H1 (cell line): ENCODE measurements around the gene IL26.

Source experiments
- CHD1 ChIP-seq: IDR thresholded peaks from 2 replicates; pipeline ENCODE4 v1.6.1; 2012; ENCODE audit warnings: low read depth, low read length, improper control_type of control experiment
- CHD2 ChIP-seq: IDR thresholded peaks from 2 replicates; pipeline ENCODE4 v1.6.1; 2012; ENCODE audit warnings: low read length, improper control_type of control experiment
- CTCF ChIP-seq, 3 experiments: IDR thresholded peaks; 1 replicate in 2 of 3; 2 replicates in 1 of 3; pipeline versions ENCODE4 v1.5.1 to v1.6.1; 2011; ENCODE audit warnings: low read length in 3 of 3, mild to moderate bottlenecking in 3 of 3, inconsistent platforms in 2 of 3, low read depth in 1 of 3, moderate library complexity in 1 of 3; ENCODE audit not compliant: insufficient read depth in 1 of 3; ENCODE audit errors: control extremely low read depth in 1 of 3
- HDAC6 ChIP-seq: IDR thresholded peaks from one replicate; pipeline ENCODE4 v1.7.1; 2012; ENCODE audit warnings: low read depth, mild to moderate bottlenecking, inconsistent platforms, low read length, moderate library complexity
- JUN ChIP-seq: IDR thresholded peaks from 2 replicates; pipeline ENCODE4 v1.6.1; 2011; ENCODE audit warnings: low read depth, mild to moderate bottlenecking, improper control_type of control experiment, low read length
- KDM1A ChIP-seq: fragments of 200-600, 300-600 bp; sonication (generic); IDR thresholded peaks from 2 replicates; pipeline ENCODE4 v1.7.1; 2016; ENCODE audit warnings: mild to moderate bottlenecking, low read length, borderline replicate concordance
- MAFK ChIP-seq: IDR thresholded peaks from 2 replicates; pipeline ENCODE4 v1.6.1; 2012; ENCODE audit warnings: low read depth, mild to moderate bottlenecking, improper control_type of control experiment, low read length
- PHF8 ChIP-seq: fragments of 200-600 bp; sonication (generic); conservative IDR thresholded peaks from 2 replicates; pipeline ENCODE4 v1.7.1; 2012; ENCODE audit warnings: low read depth, mild to moderate bottlenecking, inconsistent platforms, low read length, moderate library complexity
- POLR2A ChIP-seq, 2 experiments: IDR thresholded peaks; 1 replicate in 1 of 2; 2 replicates in 1 of 2; pipeline ENCODE4 v1.6.1; 2011; ENCODE audit warnings: low read depth in 2 of 2, low read length in 2 of 2, mild to moderate bottlenecking in 2 of 2; ENCODE audit errors: control extremely low read depth in 1 of 2
- POLR2AphosphoS5 ChIP-seq: IDR thresholded peaks from 2 replicates; pipeline ENCODE4 v1.6.1; 2011; ENCODE audit warnings: low read depth, low read length
- RFX5 ChIP-seq: IDR thresholded peaks from 2 replicates; pipeline ENCODE4 v1.6.1; 2011; ENCODE audit warnings: low read depth, low read length, improper control_type of control experiment, borderline replicate concordance
- TCF12 ChIP-seq: IDR thresholded peaks from 2 replicates; pipeline ENCODE4 v1.6.1; 2011; ENCODE audit warnings: low read depth, mild to moderate bottlenecking, low read length
- USF2 ChIP-seq: IDR thresholded peaks from 2 replicates; pipeline ENCODE4 v1.6.1; 2011; ENCODE audit warnings: low read length, improper control_type of control experiment
- ZNF274 ChIP-seq: IDR thresholded peaks from 2 replicates; pipeline ENCODE4 v1.7.0; 2012; ENCODE audit warnings: low read length, borderline replicate concordance; ENCODE audit errors: extremely low read depth

- no peak for TF ChIP-seq USF2
- no peak for TF ChIP-seq CTCF (IDR thresholded peaks at IDR 0.05; ENCODE audit: control extremely low read depth in 1 of 3, insufficient read depth in 1 of 3, low read depth in 1 of 3, low read length in 3 of 3)
- TF ChIP-seq MAFK, result no peak
- TF ChIP-seq JUN, result no peak
- no peak for TF ChIP-seq CHD1
- TF ChIP-seq KDM1A, result no peak
- TF ChIP-seq CHD2, result no peak
- no peak for TF ChIP-seq POLR2A (IDR thresholded peaks at IDR 0.05; ENCODE audit: control extremely low read depth in 1 of 2, low read depth in 2 of 2, low read length in 2 of 2)
- TF ChIP-seq ZNF274, result no peak
- TF ChIP-seq RFX5, result no peak
- no peak for TF ChIP-seq POLR2AphosphoS5
- TF ChIP-seq TCF12, result no peak
- TF ChIP-seq HDAC6, result no peak
- TF ChIP-seq PHF8, result no peak
Measured at GRCh38 chr12:68225576-68226476, at the start of gene IL26.
